Testis (tissue), 2 donors: ENCODE results near the gene LRP8.

Experiments used
- POLR2A ChIP-seq: fragments of 450-650 bp; IDR thresholded peaks from one replicate; pipeline ENCODE4 v1.6.1; 2017; ENCODE audit warnings: antibody characterized with exemption, mild to moderate bottlenecking, moderate library complexity
- TF ChIP-seq, protein P1 (sequence below), 3 experiments: fragments of 450-650 bp in 2 of 3; fragments of 200-600 bp in 1 of 3; sonication (generic) in 1 of 3; IDR thresholded peaks; one replicate each; pipeline ENCODE4 v1.5.1; 2016 to 2019; ENCODE audit warnings: antibody characterized with exemption in 3 of 3, mild to moderate bottlenecking in 2 of 3, moderate library complexity in 1 of 3

DNA sequence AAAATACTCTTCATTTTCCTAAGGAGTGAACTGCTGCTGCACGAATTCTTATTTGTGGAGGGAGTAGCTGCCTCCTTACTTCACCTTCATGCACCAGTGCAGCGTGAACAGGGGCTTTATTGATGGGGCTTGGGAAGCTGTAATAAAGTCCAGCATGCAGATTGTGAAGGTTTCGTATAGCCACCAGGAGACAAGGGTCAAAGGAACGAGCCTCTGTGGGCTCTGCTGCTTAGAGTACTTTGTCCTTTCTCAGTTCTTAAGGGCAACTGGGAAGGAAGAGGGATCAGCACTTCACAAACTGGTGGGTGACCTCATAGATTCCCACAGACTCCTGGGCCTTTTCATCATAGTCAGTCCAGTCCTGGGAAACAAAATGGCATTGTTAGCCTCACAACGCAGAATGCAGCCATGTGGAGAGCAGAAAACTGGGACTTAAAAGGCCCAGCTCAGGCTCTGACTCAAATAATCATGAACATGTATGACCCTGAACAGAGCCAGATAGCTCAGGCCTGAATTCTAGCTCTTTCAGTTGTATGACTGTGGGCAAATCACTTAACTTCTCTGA, 113.4 kb downstream of the LRP8 start:
- TF ChIP-seq, protein P1, sequence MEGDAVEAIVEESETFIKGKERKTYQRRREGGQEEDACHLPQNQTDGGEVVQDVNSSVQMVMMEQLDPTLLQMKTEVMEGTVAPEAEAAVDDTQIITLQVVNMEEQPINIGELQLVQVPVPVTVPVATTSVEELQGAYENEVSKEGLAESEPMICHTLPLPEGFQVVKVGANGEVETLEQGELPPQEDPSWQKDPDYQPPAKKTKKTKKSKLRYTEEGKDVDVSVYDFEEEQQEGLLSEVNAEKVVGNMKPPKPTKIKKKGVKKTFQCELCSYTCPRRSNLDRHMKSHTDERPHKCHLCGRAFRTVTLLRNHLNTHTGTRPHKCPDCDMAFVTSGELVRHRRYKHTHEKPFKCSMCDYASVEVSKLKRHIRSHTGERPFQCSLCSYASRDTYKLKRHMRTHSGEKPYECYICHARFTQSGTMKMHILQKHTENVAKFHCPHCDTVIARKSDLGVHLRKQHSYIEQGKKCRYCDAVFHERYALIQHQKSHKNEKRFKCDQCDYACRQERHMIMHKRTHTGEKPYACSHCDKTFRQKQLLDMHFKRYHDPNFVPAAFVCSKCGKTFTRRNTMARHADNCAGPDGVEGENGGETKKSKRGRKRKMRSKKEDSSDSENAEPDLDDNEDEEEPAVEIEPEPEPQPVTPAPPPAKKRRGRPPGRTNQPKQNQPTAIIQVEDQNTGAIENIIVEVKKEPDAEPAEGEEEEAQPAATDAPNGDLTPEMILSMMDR (IDR thresholded peaks at IDR 0.05), result no peak
- no peak for TF ChIP-seq POLR2A
